GM18909 (cell line): ENCODE data around the gene PSKH1.
"Not testable (repeated sequence)": the region's sequence is repeated elsewhere in the genome, so short reads cannot be mapped to it uniquely, and the experiment has no call there.

ENCODE experiments used
- ATAC-seq: cut with Tn5 transposase; IDR thresholded peaks from one replicate; pipeline ENCODE4 v1.9.1; 2021; ENCODE audit warnings: mild to moderate bottlenecking; ENCODE audit not compliant: unreplicated experiment, poor library complexity

Gene PSKH1

DNA sequence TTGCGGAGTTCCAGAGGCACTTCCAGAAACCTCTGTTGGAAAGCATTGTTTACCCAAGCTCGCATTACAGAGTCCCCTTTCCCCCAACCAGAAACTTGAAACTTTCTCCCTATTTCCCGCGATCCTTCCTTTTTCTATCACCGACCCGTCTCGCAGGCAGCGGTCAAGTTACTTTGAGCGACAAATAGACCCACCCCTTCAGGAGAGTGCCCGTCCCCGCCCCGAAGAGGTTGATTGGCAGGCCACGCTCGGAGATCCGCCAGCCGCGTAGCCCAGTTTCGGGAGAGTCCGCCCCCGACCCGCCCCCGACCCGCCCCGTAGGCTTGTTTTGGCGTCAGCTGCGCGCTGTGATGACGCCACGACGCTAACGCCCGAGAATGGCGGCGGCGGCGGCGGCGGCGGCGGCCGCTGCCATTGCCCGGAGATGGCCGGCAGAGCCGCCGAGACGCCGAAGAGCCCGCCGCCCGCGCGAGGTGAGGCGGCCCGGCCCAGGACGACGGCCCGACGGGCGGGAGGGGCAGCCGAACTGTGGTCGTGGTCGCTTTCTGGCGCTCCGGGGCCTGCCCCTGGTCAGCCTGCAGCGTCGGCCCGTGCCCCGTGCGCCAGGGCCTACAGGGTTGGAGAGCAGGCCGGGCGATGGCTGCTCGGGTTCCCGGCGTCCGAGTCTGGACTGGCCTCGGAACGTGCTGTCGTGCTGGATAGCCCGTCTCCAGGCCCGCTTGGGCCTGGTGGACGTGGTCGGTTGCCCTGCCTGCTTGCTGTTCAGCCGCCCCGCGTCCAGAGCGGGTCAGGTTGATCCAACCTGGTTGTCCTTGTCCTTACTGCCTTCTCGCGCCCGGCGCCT is at the start of gene PSKH1:
PSKH1 (plus strand) TSS at position 356 of the 844 bp plus-strand sequence. CDS start 15,496 bp downstream, outside the sequence.
- peak; percentile 93 for ATAC-seq

DNA sequence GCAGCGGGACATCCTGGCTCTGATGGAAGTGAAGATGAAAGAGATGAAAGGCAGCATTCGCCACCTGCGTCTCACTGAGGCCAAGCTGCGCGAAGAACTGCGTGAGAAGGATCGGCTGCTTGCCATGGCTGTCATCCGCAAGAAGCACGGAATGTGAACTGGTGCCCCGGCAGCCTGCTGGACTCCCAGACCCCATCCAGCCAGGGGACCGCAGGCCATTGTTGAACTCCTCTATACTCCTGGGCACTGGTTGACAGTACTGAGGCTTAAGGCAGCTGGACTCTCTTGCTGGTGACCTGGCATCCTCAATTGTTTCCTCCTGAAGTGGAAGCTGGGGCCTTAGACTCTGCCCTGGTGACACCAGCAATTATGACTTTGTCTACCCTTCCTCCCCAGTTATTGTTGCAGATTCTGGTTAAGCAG is 49.7 kb upstream of the PSKH1 start:
- no peak for ATAC-seq

DNA sequence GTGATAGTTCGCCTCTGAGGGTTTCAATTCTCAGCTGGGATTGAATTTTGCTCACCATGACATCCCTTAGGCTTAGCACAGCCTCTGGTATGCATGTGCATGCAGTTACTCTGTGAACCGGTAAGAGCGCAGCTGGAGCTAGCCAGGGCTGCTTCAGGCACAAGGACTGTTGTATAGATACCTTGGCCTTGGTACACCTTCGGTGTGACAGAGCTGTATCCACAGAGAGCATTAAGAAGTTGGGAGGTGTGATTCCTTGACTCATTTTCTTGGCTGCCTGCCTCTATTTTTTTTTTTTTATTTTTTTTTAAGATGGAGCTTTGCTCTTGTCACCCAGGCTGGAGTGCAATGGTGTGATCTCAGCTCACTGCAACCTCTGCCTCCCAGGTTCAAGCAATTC is 48.6 kb upstream of the PSKH1 start:
- ATAC-seq, result no peak

DNA sequence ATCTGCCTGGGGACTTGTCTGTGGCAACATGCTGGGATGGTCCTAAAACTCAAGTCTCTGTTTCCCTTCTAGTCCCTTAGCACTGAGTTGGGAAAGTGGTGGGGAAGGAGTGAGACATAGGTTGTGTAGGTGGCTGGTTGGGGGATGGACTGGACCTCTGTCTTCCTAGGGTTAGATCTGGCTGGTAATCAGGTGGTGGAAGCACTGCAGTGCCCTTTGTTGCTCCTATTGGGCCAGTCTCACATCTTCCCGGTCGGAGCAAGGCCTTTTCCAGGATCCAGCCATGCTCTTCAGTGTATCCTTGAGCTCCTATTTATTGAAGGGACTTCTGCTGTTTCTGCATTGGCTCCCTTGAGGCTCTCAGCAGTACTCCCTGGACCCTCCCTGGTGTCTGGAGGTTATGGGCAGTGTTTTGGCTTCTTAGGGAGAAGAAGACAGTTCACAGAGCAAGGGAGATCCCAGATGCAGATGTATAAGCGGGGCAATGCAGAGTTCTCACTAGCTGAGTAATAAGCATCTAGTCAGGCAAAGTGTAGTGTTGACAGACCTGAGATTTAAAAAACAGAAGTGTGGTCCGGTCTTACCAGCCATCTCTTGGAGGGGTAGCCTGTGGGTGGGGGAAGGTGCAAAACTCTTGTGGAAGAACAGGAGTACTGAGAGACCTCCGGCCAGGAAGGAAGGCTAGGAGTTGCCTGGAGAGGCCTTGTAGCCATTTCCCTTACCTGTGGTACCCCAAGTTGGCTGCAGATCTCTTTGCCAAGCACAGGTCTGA is 47.6 kb upstream of the PSKH1 start:
- ATAC-seq, result no peak

DNA sequence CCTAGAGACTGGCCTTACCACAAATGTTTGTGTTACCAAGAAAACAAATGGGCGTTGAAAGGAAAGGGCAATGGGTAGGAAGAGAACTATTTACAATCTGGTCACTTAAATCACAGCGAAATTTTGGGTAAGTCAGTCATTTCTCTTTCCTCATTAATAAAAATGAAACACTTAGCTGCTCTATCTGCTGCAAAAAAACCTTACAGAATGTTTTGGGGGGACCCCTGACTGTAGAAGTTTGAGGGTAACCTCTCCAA is 47.1 kb upstream of the PSKH1 start:
- ATAC-seq, result no peak

DNA sequence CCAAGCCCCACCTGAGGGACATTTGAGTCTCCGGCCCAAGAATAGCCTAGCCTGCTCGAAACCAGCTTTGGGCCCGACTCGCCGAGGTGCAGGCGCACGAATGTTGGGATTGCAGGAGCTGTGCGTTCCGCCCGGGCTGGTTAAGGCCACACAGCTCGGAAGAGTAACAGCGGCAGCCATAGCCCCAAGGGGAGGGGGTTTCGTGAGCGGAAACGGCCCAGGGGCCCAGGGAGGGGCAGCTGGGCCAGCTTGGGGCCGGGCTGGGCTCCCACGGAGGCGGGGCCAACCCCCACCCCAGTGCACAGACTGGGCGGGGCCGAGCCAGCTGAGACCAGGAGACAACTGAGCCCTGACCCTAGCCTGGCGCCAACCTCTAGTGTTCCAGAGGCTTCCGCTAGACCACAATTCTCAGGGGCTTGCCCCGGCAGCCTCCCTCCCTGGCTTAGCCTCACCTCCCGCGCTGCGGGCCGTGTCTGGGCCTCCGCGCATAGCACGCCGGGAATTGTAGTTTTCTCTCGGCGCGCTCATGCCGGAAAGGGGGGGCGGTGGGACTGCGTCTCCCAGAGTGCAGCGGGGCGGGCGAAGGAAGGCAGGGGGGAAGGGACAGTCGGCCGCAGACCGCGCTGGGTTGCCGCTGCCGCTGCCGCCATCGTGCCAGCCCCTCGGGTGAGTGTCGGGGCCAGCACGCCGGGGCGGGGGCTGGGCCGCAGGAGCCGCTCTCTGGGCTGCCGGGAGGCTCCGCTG is 46.6 kb upstream of the PSKH1 start, which contains the start of gene NUTF2:
NUTF2 (plus strand) TSS at position 614 of the 744 bp plus-strand sequence. CDS start 18,198 bp downstream, outside the sequence.
- ATAC-seq, result peak; percentile 61

DNA sequence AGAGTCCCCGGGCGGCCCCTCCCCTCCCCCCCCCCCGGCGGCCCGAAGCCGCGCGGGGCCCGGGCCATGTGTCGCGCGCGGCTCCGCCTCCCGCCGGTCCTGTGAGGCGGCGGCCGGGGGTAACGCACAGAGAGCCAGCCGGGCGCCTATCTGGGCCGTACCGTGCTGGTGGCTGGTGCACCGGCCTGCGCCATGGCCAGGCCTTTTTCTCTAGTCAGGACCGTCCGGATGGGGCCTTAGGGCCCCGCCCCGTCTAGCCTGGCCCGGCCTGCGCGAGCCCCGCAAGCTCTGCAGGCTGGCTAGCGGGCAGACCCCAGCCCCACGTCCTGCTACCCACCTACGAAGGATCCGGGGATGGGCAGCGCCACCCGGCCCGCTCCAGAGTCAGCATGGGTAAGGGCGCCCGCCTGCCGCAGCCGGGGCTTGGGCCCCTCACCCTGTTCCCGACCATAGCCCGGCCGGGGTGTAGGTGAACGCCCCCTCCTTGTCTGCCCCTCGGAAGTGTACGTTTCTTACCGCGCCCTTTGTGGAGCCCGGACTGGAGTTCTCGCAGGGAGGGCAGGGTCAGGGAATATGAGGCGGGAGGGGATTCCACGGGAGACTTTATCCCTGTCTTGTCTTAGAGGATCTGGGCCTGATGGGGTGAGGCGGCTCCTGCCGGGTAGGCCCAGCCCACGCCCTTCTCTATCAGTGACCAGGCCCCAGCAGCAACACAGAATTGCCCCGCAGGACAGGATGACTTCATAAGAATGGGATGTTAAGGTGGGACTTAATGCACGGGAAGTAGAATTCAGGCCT is 45.8 kb upstream of the PSKH1 start, which contains the start of gene CENPT:
CENPT (minus strand) TSS at position 630 of the 798 bp plus-strand sequence. CDS start 13,834 bp downstream, outside the sequence.
- peak; percentile 41 for ATAC-seq

DNA sequence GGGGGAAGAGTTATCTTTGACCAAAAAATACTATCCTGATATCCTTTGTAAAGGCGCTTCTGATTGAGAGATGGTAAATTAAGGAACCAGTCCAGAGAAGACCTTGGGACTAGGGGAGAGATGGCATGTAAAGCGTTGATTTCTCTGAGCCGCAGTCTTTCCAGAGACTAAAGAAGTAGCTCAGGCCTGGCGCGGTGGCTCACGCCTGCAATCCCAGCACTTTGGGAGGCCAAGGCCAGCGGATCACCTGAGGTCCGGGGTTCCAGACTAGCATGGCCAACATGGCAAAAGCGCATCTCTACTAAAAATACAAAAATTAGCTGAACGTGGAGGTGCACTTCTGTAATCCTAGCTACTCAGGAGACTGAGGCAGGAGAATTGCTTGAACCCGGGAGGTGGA is 44.9 kb upstream of the PSKH1 start:
- no peak for ATAC-seq

DNA sequence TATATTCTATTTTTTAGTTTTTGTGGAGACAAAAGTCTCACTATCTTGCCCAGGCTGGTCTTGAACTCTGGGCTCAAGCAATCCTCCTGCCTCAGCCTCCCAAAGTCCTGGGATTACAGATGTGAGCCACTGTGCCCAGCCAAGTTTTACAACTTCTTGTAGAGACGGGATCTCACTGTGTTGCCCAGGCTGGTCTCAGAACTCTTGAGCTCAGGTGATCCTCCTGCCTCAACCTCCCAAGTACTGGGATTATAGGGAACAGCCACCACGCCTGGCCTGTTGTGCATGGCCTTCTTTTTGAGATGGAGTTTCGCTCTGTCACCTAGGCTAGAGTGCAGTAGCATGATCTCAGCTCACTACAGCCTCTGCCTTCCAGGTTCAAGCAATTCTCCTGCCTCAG is 39.4 kb upstream of the PSKH1 start:
- no peak for ATAC-seq

DNA sequence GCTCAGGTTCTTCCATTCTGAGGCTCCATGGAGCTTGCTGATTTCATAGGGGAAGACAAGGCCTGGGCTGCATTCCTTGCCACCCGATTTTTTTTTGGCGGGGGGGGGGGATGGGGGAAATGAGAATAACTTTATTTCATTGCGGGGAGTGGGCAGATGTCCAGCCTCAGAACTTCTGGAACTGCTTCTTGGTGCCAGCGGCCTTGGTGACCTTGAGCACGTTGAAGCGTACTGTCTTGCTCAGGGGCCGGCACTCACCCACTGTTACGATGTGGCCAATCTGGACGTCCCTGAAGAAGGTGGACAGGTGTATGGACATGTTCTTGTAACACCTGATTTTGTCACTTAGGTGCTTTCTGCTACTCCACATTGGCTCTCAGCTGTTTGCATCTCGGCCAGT is 37.3 kb upstream of the PSKH1 start:
- ATAC-seq, result no peak

DNA sequence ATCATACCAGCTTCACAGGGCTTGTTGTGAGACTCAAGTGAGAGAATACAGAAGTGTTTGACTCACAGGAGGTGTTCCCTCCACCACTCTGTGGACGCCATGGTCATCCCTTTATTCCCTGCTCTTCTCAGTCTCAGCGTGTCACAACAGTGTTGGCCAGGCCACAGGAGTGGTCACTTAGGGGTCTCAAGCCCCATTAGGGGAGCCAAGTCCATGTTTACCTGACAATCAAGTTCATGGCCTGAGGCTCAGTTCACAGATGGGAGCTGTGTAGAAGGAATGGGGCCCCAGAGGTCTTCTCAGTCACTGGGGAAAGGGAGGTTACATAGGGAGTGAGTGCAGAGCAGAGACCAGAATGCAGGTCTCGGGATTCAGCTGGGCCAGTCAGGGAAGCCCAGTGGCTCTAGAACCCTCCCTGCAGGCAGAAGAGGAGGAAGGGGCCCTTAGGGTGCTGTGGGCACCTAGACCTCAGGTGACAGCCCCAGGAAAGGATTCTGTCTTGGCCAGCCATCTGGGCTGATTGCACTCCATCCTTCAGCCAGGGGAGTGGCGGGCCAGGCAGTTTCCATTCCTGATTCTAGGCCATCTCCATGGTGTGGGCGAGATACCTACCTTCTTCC is 36.0 kb upstream of the PSKH1 start:
- no peak for ATAC-seq

DNA sequence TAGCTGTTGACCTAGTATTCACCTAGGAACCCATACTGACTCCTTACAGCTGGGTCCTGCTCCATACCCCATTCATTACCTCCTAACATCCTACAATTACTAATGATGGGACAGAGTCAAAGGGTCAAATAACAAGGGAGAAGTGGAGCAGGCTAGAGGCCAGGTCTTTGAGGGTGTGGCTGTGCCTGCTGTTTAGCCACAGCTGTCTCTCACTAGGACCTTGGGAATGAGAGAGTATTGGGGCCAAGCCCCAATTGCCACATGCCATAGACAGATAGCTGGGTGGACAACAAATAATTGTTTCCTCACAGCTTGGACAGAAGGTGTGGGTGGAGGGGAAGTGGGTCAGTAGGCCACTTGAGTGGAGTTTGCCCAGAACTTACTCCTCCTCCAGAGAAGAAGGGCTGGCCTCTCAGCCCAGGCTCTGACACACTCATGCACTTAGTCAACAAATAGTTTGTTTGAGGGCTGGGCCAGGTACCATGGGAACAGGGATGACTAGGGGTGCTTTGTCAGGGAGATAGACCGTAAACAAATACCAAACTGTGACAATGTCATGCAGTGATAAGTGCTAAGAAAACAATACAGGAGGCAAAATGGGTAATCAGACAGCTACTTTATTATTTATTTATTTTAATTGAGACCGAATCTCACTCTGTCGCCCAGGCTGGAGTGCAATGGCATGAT is 35.4 kb upstream of the PSKH1 start:
- no peak for ATAC-seq

DNA sequence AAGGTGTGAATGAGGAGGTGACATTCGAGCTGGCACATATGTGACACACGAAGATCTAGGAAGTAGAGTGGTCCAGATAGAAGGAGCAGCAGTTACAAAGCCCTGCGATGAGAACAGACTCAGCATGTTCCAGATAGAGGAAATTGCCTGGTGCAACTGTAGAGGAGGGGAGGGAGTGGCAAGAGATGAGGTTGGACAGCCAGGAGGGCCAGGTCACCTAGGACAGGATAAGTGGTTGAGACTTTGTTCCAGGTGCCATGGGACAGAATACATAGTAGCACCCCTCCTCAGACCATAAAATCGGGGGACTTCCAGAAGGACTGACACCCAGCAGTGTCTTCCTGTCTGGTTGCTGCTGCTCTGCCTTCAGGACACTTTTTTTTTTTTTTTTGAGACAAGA is 34.6 kb upstream of the PSKH1 start:
- ATAC-seq, result no peak

DNA sequence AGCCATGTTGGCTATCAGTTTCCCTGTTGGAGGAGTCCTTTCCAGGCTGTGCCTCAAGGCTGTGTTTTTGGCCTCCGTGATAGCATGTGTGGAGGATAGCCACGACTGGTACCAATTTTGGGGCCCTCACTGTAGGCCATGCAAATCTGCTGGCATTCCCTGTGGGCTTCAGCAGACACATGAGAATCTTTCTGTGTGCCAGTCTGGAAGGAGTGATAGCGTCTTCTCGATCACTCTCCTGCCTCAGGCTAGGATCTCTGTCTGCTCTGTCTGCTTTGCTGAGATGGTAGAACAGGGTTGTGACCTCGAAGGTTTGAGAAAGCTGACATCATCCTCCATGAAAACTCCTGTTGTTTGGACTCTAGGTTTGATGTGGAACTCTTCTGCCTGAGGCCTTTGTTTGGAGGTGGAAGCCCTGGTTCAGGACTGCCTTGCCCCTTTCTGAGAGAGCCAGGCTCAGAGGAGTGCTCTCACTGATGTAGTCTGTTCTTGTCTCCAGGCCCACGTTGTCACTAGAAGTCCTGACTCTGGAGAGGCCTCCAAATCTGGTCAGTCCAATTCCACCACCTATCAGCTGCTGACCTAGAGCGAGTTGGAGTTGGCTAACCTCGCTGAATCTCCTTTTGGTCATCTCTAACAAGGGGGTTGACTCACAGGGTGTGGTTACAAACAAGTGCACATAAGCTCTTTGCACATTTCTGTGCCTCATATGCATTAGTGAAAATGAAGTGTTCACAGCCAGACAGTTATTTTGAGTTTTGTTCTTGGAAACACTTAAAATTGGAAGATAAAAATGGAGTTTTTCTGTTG is 32.3 kb upstream of the PSKH1 start:
- no peak for ATAC-seq

DNA sequence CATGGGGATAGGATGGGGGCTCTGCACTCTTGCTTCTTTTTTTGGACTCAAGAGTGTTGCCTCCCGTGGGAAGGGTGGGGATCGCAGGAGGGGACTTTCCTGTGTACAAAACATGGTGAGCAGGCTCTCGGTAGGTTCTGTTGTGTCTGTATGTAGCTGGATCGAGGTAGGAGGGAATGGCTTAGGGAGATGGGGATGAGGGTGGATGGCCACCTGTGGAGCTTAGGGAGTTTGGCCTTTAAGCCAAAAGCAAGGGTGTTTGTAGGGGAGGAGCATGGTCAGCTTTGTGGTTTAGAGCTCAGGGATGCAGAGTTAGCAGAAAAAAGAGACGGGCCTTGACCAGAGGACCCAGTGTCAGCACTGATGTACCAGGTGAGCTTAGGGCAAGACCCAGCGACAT is 31.2 kb upstream of the PSKH1 start:
- no peak for ATAC-seq

DNA sequence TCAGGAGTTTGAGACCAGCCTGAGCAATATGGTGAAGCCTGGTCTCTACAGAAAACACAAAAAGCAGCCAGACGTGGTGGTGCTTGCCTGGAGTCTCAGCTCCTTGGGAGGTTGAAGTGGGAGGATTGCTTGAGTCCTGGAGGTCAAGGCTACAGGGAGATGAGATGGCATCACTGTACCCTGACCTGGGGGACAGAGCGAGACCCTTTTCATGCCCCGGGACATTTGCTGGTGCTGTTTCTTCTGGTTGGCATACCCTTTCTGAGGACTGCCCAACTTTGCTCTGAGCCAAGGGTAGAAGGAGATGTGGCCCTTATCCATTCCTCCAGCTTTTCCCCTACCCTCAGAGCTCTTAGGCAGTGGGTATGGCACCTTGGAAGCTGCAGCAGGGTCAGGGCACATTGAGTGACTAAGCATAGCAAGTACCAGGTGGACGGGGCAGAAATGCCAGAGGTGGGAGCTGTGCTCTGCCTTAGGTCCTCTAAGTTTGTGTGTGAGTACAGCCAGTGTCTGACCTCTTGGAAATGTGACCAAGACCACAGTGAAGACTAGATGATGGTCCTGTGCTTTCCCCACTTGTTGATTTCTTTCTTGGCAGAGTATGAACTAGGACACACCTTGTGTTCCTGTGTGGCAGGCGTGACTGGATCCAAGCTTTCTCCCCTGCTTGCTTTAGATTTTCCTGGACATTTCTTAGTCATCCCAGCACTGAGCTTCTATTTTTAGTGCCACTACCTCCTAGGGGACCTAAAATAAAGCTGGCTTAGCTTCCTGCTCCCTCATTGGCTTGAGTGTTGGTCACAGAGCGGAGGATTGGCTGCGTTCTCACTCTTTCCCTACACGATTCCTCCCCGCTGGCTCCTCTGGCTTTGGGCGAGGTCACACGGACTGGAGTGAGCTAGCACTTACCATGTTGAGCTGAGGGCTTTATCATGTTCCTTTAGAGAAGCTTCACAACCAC is 30.2 kb upstream of the PSKH1 start:
- ATAC-seq, result no peak

DNA sequence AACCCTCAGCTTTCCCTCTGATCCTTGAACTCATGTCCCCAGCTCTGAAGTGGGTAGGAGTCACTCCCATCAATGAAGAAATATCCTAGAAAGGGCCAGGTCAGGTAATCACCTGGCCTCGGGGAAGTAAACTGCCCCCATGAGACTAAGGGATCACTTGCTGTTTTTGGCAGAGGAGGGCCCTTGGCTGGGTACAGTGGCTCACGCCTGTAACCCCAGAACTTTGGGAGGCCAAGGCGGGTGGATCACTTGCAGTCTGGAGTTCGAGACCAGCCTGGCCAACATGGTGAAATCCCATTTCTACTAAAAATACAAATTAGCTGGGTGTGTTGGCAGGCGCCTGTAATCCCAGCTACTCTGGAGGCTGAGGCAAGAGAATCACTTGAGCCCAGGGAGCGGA is 29.0 kb upstream of the PSKH1 start:
- ATAC-seq, result not testable (repeated sequence)
